T-cell (primary cell): ENCODE results near the gene NUCB2. TPM values are rescaled to one million over a fixed set of nuclear protein-coding genes. Genes with fewer than 3 reads are reported as not detected.

Source experiments
- ATAC-seq, 4 experiments: fragments of 200-7000 bp in 3 of 4; fragments of 150-1000 bp in 1 of 4; cut with Tn5 transposase; replicated peaks in 1 of 4; 1 replicate in 3 of 4; 2 replicates in 1 of 4; pipeline ENCODE4 v1.10.0; 2021; ENCODE audit warnings: moderate library complexity in 3 of 4, mild to moderate bottlenecking in 2 of 4, moderate number of reproducible peaks in 1 of 4
- CTCF ChIA-PET, 2 donors: fragments of 300-600 bp; sonication (Branson Sonifier 250); formaldehyde crosslinking; loops; one replicate each; lab custom pipeline; 2022; ENCODE audit warnings: antibody characterized with exemption in 2 of 2; lab: Charles Lee
- POLR2A ChIA-PET, 2 donors: fragments of 300-600 bp; sonication (Branson Sonifier 250); formaldehyde crosslinking; loops; one replicate each; lab custom pipeline; 2022; ENCODE audit warnings: antibody characterized with exemption in 2 of 2; lab: Charles Lee
- DNase-seq, 35 experiments: peaks; one replicate each; pipeline versions ENCODE4 v3.0.0 to v3.0.0-alpha.2; 2013 to 2023
- H3K27ac ChIP-seq: one replicate; pipeline ENCODE4 v1.5.1; 2013; ENCODE audit warnings: low read length
- H3K27me3 ChIP-seq, 2 experiments: replicated peaks in 1 of 2; 1 replicate in 1 of 2; 2 replicates in 1 of 2; pipeline versions ENCODE4 v1.6.1 to v1.7.0; 2013; ENCODE audit warnings: low read length in 1 of 2, mixed read lengths in 1 of 2; ENCODE audit not compliant: control insufficient read depth in 2 of 2, insufficient read depth in 2 of 2; ENCODE audit errors: extremely low read depth in 1 of 2
- H3K36me3 ChIP-seq, 2 donors: 1 replicate in 1 of 2; 2 replicates in 1 of 2; pipeline versions ENCODE4 v1.6.1 to v1.7.0; 2013; ENCODE audit warnings: low read length in 1 of 2; ENCODE audit not compliant: control insufficient read depth in 2 of 2, insufficient read depth in 1 of 2; ENCODE audit errors: extremely low read depth in 1 of 2
- H3K4me1 ChIP-seq, 2 experiments: 1 replicate in 1 of 2; 2 replicates in 1 of 2; pipeline versions ENCODE4 v1.6.1 to v1.7.0; 2013; ENCODE audit warnings: low read length in 2 of 2, mixed read lengths in 1 of 2; ENCODE audit not compliant: insufficient read depth in 2 of 2, control insufficient read depth in 1 of 2; ENCODE audit errors: extremely low read depth in 1 of 2
- H3K4me3 ChIP-seq, 2 donors: 1 replicate in 1 of 2; 2 replicates in 1 of 2; pipeline versions ENCODE4 v1.5.1 to v1.7.0; 2013; ENCODE audit warnings: mild to moderate bottlenecking in 2 of 2, low read length in 1 of 2, moderate library complexity in 1 of 2; ENCODE audit not compliant: control insufficient read depth in 1 of 2; ENCODE audit errors: extremely low read depth in 1 of 2
- H3K9me3 ChIP-seq: 2 replicates; pipeline ENCODE4 v1.7.0; 2013
- H3K27ac Mint-ChIP-seq, 2 donors: one replicate each; pipeline ENCODE4 v1.8.0; 2020 to 2021; ENCODE audit warnings: mild to moderate bottlenecking in 2 of 2, mixed read lengths in 2 of 2
- H3K27me3 Mint-ChIP-seq, 2 donors: one replicate each; pipeline ENCODE4 v1.8.0; 2021 to 2022; ENCODE audit warnings: mixed read lengths in 2 of 2
- H3K36me3 Mint-ChIP-seq: one replicate; pipeline ENCODE4 v1.8.0; 2021; ENCODE audit warnings: mixed read lengths
- H3K4me1 Mint-ChIP-seq, 3 donors: one replicate each; pipeline ENCODE4 v1.8.0; 2020 to 2022; ENCODE audit warnings: mixed read lengths in 3 of 3, mild to moderate bottlenecking in 1 of 3
- H3K4me3 Mint-ChIP-seq, 3 donors: one replicate each; pipeline ENCODE4 v1.8.0; 2020 to 2022; ENCODE audit warnings: mild to moderate bottlenecking in 3 of 3, mixed read lengths in 3 of 3, moderate library complexity in 3 of 3
- H3K9me3 Mint-ChIP-seq, 3 donors: one replicate each; pipeline ENCODE4 v1.8.0; 2020 to 2022; ENCODE audit warnings: mixed read lengths in 3 of 3
- WGBS: methylation state at CpG from one replicate; pipeline ENCODE4 v1.1.5; 2013; ENCODE audit warnings: missing lambda C conversion rate; ENCODE audit not compliant: insufficient coverage; 5-methylcytosine and 5-hydroxymethylcytosine counted together
- total RNA-seq, 35 experiments: library from RNA in 6 of 35; stranded (reverse) in 6 of 35; fragments of 120-200 nt in 1 of 35; gene quantifications; one replicate each; pipeline versions ENCODE4 v1.2.1 to v1.2.4 and lab custom pipeline; 2013 to 2026

Gene NUCB2
- total RNA-seq, 5 donors from 2014 or later (not counting 1 experiment from before 2014, with no cell fraction given): 43.6 to 119 (median 67.0) TPM

GRCh38 chr11:17351510-17352176, 75.1 kb downstream of the NUCB2 start, which contains the start of gene NCR3LG1:
TSS of gene NCR3LG1 (plus strand) at chr11:17351800. CDS start at chr11:17351970, 170 bp downstream.
- Mint-ChIP-seq H3K27ac (peak within 1 kb of the TSS; percentile 55 to 68), H3K27me3 (peaks cover 0 to 1% of the 10 kb centered on the region in 2 donors), H3K4me3 (peak within 1 kb of the TSS; percentile 86 to 94 (median 87)), H3K36me3 (no peaks in the 10 kb centered on the region), H3K4me1 (peaks cover 25 to 37% (median 30%) of the 10 kb centered on the region in 3 donors), H3K9me3 (no peaks in the 10 kb centered on the region)
- DNase-seq (peak; percentile 26 to 84 (median 55)), ATAC-seq (peak; percentile 58 to 81 (median 63))
- Histone ChIP-seq H3K27me3 (peaks cover 0 to 4% of the 10 kb centered on the region in 2 experiments), H3K4me1 (peaks cover 17 to 22% of the 10 kb centered on the region in 2 experiments), H3K36me3 (no peaks in the 10 kb centered on the region), H3K27ac (peak within 1 kb of the TSS; percentile 50), H3K4me3 (peak within 1 kb of the TSS; percentile 63 to 89), H3K9me3 (no peaks in the 10 kb centered on the region)
- ChIA-PET POLR2A (interaction anchor here in 1 of 2 donors (0.6 to 0.8 kb wide), 2 partner anchors 76 to 1032 kb away, joined by 3 read pairs; no protein-coding TSS in a partner anchor), CTCF (interaction anchor here (0.6 to 1.5 kb wide), 10 partner anchors 14 to 247 kb away, joined by 3 to 5 read pairs (median 4); no protein-coding TSS in a partner anchor)
- WGBS: under 1% methylated on average over 46 of the region's 61 CpGs

GRCh38 chr11:17352950-17353820, 76.6 kb downstream of the NUCB2 start:
- peaks cover 25 to 37% (median 30%) of the 10 kb centered on the region in 3 donors for H3K4me1 Mint-ChIP-seq
- peaks cover 0 to 1% of the 10 kb centered on the region in 2 donors for H3K27me3 Mint-ChIP-seq
- ATAC-seq (peak; percentile 33 to 65 (median 52)), DNase-seq (peak in 27 of 35 experiments; percentile 6 to 64 (median 21))
- Histone ChIP-seq H3K36me3 (no peaks in the 10 kb centered on the region), H3K4me3 (peak overlapping the region; percentile 63 to 89), H3K4me1 (peaks cover 17 to 22% of the 10 kb centered on the region in 2 experiments), H3K27ac (no peak overlapping the region), H3K27me3 (peaks cover 0 to 4% of the 10 kb centered on the region in 2 experiments), H3K9me3 (no peaks in the 10 kb centered on the region)
- WGBS: under 1% methylated on average over 45 of the region's 69 CpGs
- POLR2A ChIA-PET: interaction anchor here (0.5 to 0.7 kb wide), 2 partner anchors 80 to 144 kb away, joined by 3 read pairs; no protein-coding TSS in a partner anchor
- H3K4me3 Mint-ChIP-seq: peak overlapping the region; percentile 86 to 94 (median 87)
- no peaks in the 10 kb centered on the region for H3K9me3 Mint-ChIP-seq
- H3K36me3 Mint-ChIP-seq: no peaks in the 10 kb centered on the region
- peak overlapping the region; percentile 53 to 55 for H3K27ac Mint-ChIP-seq
- CTCF ChIA-PET: interaction anchor here (0.6 to 1.8 kb wide), 6 partner anchors 11 to 109 kb away, joined by 3 to 8 read pairs (median 4); partner anchors contain the start of gene KCNJ11 (in 1 of the 2)

- ATAC-seq (no peak), DNase-seq (no peak)
- Histone ChIP-seq H3K9me3 (no peaks in the 10 kb centered on the region), H3K27ac (no peak overlapping the region), H3K4me3 (peak overlapping the region; percentile 63 to 89), H3K4me1 (peaks cover 17 to 22% of the 10 kb centered on the region in 2 experiments), H3K27me3 (peaks cover 0 to 4% of the 10 kb centered on the region in 2 experiments), H3K36me3 (no peaks in the 10 kb centered on the region)
- peak overlapping the region; percentile 13 to 59 for H3K27ac Mint-ChIP-seq
- peaks cover 25 to 37% (median 30%) of the 10 kb centered on the region in 3 donors for H3K4me1 Mint-ChIP-seq
- H3K36me3 Mint-ChIP-seq: peaks cover 2% of the 10 kb centered on the region
- CTCF ChIA-PET: interaction anchor here (0.6 to 1.8 kb wide), 11 partner anchors 10 to 178 kb away, joined by 3 to 8 read pairs (median 4); partner anchors contain the start of gene KCNJ11 (in 1 of the 2)
- peak overlapping the region; percentile 86 to 94 (median 87) for H3K4me3 Mint-ChIP-seq
- WGBS: 0% methylated on average over 1 of the region's 15 CpGs
- H3K27me3 Mint-ChIP-seq: peaks cover 0 to 1% of the 10 kb centered on the region in 2 donors
- H3K9me3 Mint-ChIP-seq: no peaks in the 10 kb centered on the region
- POLR2A ChIA-PET: interaction anchor here (0.5 to 0.7 kb wide), 3 partner anchors 36 to 144 kb away, joined by 3 read pairs; no protein-coding TSS in a partner anchor
Measured at GRCh38 chr11:17353821-17354600, 77.5 kb downstream of the NUCB2 start.

- POLR2A ChIA-PET: interaction anchor here in 1 of 2 donors (0.6 kb wide), 1 partner anchor 35 kb away, joined by 3 read pairs; no protein-coding TSS in a partner anchor
- WGBS: 83% methylated on average over 1 of the region's 3 CpGs
- no peak overlapping the region for H3K27ac ChIP-seq
- peak overlapping the region in 1 of 2 donors; percentile 59 for H3K27ac Mint-ChIP-seq
- peaks cover 17 to 22% of the 10 kb centered on the region in 2 experiments for H3K4me1 ChIP-seq
- peaks cover 0 to 3% of the 10 kb centered on the region in 2 donors for H3K36me3 ChIP-seq
- CTCF ChIA-PET: interaction anchor here (0.6 to 1.8 kb wide), 10 partner anchors 9 to 178 kb away, joined by 3 to 13 read pairs (median 4); partner anchors contain the start of gene KCNJ11 (in 1 of the 2)
- H3K27me3 Mint-ChIP-seq: peaks cover 0 to 1% of the 10 kb centered on the region in 2 donors
- H3K27me3 ChIP-seq: peaks cover 0 to 4% of the 10 kb centered on the region in 2 experiments
- H3K36me3 Mint-ChIP-seq: peaks cover 3% of the 10 kb centered on the region
- H3K4me3 ChIP-seq: no peak overlapping the region
- peaks cover 25 to 37% (median 30%) of the 10 kb centered on the region in 3 donors for H3K4me1 Mint-ChIP-seq
- H3K9me3 ChIP-seq: no peaks in the 10 kb centered on the region
- H3K4me3 Mint-ChIP-seq: peak overlapping the region; percentile 86 to 94 (median 87)
- H3K9me3 Mint-ChIP-seq: peaks cover 0 to 2% (median 0%) of the 10 kb centered on the region in 3 donors
- DNase-seq (peak in 30 of 35 experiments; percentile 13 to 79 (median 40)), ATAC-seq (peak in 1 of 4 experiments; percentile 23)
Measured at GRCh38 chr11:17354601-17354991, 78.1 kb downstream of the NUCB2 start.

GRCh38 chr11:17366495-17366894, 90.0 kb downstream of the NUCB2 start:
- no peaks in the 10 kb centered on the region for H3K4me1 Mint-ChIP-seq
- peaks cover 0 to 9% of the 10 kb centered on the region in 2 donors for H3K36me3 ChIP-seq
- ChIA-PET CTCF (interaction anchor here (0.5 to 1.4 kb wide), 4 partner anchors 10 to 77 kb away, joined by 3 to 4 read pairs (median 4); no protein-coding TSS in a partner anchor), POLR2A (no interaction called here)
- H3K27me3 Mint-ChIP-seq: no peaks in the 10 kb centered on the region
- H3K4me3 ChIP-seq: no peak overlapping the region
- no peaks in the 10 kb centered on the region for H3K27me3 ChIP-seq
- H3K27ac ChIP-seq: no peak overlapping the region
- peaks cover 14 to 25% (median 22%) of the 10 kb centered on the region in 3 donors for H3K9me3 Mint-ChIP-seq
- no peaks in the 10 kb centered on the region for H3K9me3 ChIP-seq
- ATAC-seq (no peak), DNase-seq (no peak)
- no peak overlapping the region for H3K4me3 Mint-ChIP-seq
- no CpG with 5 or more reads among the region's 1 CpG for WGBS
- no peak overlapping the region for H3K27ac Mint-ChIP-seq
- H3K36me3 Mint-ChIP-seq: peaks cover 46% of the 10 kb centered on the region
- no peaks in the 10 kb centered on the region for H3K4me1 ChIP-seq
